HepG2 (cell line): ENCODE data around the gene WFDC1. TPM values are rescaled to one million over a fixed set of nuclear protein-coding genes. Genes with fewer than 3 reads are reported as not detected.

Experiments
- ATF3 ChIP-seq: sonication (generic); formaldehyde crosslinking; IDR thresholded peaks from 2 replicates; pipeline ENCODE4 v1.4.0; 2020; ENCODE audit warnings: missing genetic modification reagents
- KDM2A ChIP-seq: sonication (generic); formaldehyde crosslinking; IDR thresholded peaks from 2 replicates; pipeline ENCODE4 v1.4.0; 2020; ENCODE audit warnings: low read depth, missing genetic modification reagents, borderline replicate concordance
- KIAA2018 ChIP-seq: sonication (generic); formaldehyde crosslinking; IDR thresholded peaks from 2 replicates; pipeline ENCODE4 v1.5.0; 2020; ENCODE audit warnings: mild to moderate bottlenecking, missing genetic modification reagents, borderline replicate concordance
- MEF2D ChIP-seq: sonication (generic); formaldehyde crosslinking; IDR thresholded peaks from 2 replicates; pipeline ENCODE4 v1.5.1; 2020; ENCODE audit warnings: mild to moderate bottlenecking, missing genetic modification reagents
- MIXL1 ChIP-seq: IDR thresholded peaks from 2 replicates; pipeline ENCODE4 v1.6.1; 2016
- MTA3 ChIP-seq: sonication (generic); formaldehyde crosslinking; IDR thresholded peaks from 2 replicates; pipeline ENCODE4 v1.4.0; 2020; ENCODE audit warnings: missing genetic modification reagents
- RAD21 ChIP-seq: fragments of 450-650 bp; formaldehyde crosslinking; IDR thresholded peaks from 2 replicates; pipeline ENCODE4 v1.5.0; 2020; ENCODE audit warnings: mild to moderate bottlenecking
- U2AF2 ChIP-seq: fragments of 200-400 bp; formaldehyde crosslinking; IDR thresholded peaks from 2 replicates; pipeline ENCODE4 v1.6.1; 2017; ENCODE audit warnings: low read depth, mild to moderate bottlenecking, low read length
- XRCC5 ChIP-seq: fragments of 200-400 bp; formaldehyde crosslinking; optimal IDR thresholded peaks from 2 replicates; pipeline ENCODE3; 2017; ENCODE audit warnings: mild to moderate bottlenecking, low read length
- ZNF234 ChIP-seq: sonication (generic); formaldehyde crosslinking; conservative IDR thresholded peaks from 2 replicates; pipeline ENCODE4 v1.5.1; 2020; ENCODE audit warnings: mild to moderate bottlenecking, missing genetic modification reagents
- ZNF33B ChIP-seq: sonication (generic); formaldehyde crosslinking; IDR thresholded peaks from 2 replicates; pipeline ENCODE4 v1.5.1; 2020; ENCODE audit warnings: mild to moderate bottlenecking, missing genetic modification reagents
- ZNF367 ChIP-seq: sonication (generic); formaldehyde crosslinking; IDR thresholded peaks from 2 replicates; pipeline ENCODE4 v1.4.0; 2020; ENCODE audit warnings: missing genetic modification reagents, borderline replicate concordance
- ZNF550 ChIP-seq: sonication (generic); formaldehyde crosslinking; IDR thresholded peaks from 2 replicates; pipeline ENCODE4 v1.4.0; 2020; ENCODE audit warnings: mild to moderate bottlenecking, missing genetic modification reagents, borderline replicate concordance
- polyA plus RNA-seq, 8 experiments: library from polyadenylated mRNA; depleted of rRNA in 3 of 8; stranded (reverse) in 7 of 8; unstranded in 1 of 8; fragments of >200 nt; fragmentation: Illumina TruSeq in 4 of 8; extraction: Trizol in 4 of 8; gene quantifications; 2 replicates each; pipeline versions ENCODE4 v1.2.1 to v1.2.3, GENCODE V29; 2011 to 2016; ENCODE audit warnings: low read depth in 4 of 8, missing spikeins in 1 of 8, mixed read lengths in 1 of 8; ENCODE audit not compliant: insufficient read depth in 1 of 8
- total RNA-seq, 5 experiments: library from RNA; depleted of rRNA; stranded (reverse); fragments of >200 nt; fragmentation: Illumina TruSeq; extraction: Trizol; gene quantifications; 2 replicates each; pipeline ENCODE4 v1.2.3, GENCODE V29; 2016; ENCODE audit warnings: low read depth in 1 of 5
- TF ChIP-seq, protein P1 (sequence below): sonication (generic); formaldehyde crosslinking; IDR thresholded peaks from 2 replicates; pipeline ENCODE4 v1.5.1; 2020; ENCODE audit warnings: mild to moderate bottlenecking, missing genetic modification reagents, moderate library complexity
- TF ChIP-seq, protein P2 (sequence below): sonication (generic); formaldehyde crosslinking; IDR thresholded peaks from 2 replicates; pipeline ENCODE4 v1.8.0; 2023; ENCODE audit warnings: mild to moderate bottlenecking, missing genetic modification reagents

The WFDC1 gene
- total and polyA plus RNA-seq, 2 of the 13 experiments (the other 11 are each of a cell fraction or from before 2014, with no cell fraction given): not detected

DNA sequence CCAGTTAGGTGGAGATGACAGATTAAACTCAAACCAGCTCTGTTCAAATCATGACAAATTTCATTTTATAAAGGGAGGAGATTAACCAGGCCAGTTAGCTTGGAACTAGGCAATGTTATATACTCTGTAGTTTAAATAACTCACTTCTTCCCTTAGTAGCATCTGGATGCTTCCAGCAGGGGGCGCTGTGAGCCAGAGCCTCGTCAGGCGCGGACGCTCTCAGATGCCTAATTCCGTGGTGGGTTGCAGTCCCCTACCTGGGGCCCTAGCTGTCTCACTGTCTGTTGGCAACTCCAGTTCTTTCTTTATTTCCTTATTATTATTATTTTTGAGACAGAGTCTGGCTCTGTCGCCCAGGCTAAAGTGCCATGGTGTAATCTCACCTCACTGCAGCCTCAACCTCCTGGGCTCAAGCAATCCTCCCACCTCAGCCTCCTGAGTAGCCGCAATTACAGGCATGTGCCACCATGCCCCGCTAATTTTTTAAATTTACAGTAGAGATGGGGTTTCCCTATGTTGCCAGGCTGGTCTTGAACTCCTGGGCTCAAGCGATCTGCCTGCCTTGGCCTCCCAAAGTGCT is 17.3 kb upstream of the WFDC1 start (continued):
- TF ChIP-seq KIAA2018 (no peak), RAD21 (CRISPR knock-in tag) (peak; percentile 87), ZNF234 (no peak), MEF2D (no peak), KDM2A (CRISPR knock-in tag) (peak; percentile 57; the same call in 1 of the 2 replicates), U2AF2 (no peak), ATF3 (CRISPR knock-in tag) (no peak), ZNF33B (no peak), MTA3 (CRISPR knock-in tag) (no peak), MIXL1 (no peak), ZNF367 (CRISPR knock-in tag) (no peak), XRCC5 (peak; percentile 42), ZNF550 (CRISPR knock-in tag) (no peak)
- TF ChIP-seq, protein P1, sequence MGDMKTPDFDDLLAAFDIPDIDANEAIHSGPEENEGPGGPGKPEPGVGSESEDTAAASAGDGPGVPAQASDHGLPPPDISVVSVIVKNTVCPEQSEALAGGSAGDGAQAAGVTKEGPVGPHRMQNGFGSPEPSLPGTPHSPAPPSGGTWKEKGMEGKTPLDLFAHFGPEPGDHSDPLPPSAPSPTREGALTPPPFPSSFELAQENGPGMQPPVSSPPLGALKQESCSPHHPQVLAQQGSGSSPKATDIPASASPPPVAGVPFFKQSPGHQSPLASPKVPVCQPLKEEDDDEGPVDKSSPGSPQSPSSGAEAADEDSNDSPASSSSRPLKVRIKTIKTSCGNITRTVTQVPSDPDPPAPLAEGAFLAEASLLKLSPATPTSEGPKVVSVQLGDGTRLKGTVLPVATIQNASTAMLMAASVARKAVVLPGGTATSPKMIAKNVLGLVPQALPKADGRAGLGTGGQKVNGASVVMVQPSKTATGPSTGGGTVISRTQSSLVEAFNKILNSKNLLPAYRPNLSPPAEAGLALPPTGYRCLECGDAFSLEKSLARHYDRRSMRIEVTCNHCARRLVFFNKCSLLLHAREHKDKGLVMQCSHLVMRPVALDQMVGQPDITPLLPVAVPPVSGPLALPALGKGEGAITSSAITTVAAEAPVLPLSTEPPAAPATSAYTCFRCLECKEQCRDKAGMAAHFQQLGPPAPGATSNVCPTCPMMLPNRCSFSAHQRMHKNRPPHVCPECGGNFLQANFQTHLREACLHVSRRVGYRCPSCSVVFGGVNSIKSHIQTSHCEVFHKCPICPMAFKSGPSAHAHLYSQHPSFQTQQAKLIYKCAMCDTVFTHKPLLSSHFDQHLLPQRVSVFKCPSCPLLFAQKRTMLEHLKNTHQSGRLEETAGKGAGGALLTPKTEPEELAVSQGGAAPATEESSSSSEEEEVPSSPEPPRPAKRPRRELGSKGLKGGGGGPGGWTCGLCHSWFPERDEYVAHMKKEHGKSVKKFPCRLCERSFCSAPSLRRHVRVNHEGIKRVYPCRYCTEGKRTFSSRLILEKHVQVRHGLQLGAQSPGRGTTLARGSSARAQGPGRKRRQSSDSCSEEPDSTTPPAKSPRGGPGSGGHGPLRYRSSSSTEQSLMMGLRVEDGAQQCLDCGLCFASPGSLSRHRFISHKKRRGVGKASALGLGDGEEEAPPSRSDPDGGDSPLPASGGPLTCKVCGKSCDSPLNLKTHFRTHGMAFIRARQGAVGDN (CRISPR knock-in tag): no peak
- TF ChIP-seq, protein P2, sequence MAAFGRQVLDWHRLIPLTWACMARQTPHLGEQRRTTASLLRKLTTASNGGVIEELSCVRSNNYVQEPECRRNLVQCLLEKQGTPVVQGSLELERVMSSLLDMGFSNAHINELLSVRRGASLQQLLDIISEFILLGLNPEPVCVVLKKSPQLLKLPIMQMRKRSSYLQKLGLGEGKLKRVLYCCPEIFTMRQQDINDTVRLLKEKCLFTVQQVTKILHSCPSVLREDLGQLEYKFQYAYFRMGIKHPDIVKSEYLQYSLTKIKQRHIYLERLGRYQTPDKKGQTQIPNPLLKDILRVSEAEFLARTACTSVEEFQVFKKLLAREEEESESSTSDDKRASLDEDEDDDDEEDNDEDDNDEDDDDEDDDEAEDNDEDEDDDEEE: no peak
